ENCODE measurements around the gene SLC4A3. TPM values are rescaled to one million over a fixed set of nuclear protein-coding genes. Genes with fewer than 3 reads are reported as not detected.

The SLC4A3 gene
- total and polyA plus RNA-seq, 2 of the 13 experiments (the other 11 are each of a cell fraction or from before 2014, with no cell fraction given): 0.18 to 0.95 TPM

DNA sequence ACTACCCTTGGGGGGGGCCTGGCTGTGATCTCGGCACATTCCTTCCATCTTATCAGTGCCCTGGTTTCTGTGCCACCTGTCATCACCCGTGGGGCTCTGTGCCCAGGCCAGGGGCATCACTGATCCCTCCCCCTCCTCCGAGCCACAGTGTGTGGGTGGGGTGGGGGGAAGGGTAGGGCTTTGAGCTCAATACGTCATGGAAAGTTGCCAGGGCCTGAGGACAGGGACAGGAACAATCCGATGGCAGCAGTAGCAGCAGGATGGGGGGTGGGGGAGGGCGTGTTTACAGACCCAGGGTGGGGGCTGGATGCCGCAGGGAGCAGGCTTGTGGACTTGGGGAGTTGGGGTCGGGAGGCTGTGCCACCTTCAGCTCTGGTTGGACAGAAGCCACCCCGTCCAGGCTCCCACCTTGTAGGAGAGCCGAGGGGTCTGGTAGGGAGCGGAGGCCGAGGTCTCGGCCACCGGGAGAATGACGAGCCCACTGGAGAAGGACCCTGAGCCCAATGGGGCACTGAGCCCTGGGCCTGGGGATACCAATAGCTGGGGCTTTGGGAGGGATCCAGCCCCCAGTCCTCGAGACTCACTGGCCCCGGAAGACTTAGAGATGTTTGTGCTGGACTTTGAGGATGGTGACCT lies 3.5 kb downstream of the SLC4A3 start:
- H3K4me1 ChIP-seq (ENCODE audit: insufficient read depth, low read length): peaks cover 44% of the 10 kb centered on the region
- in situ Hi-C loops (cut with HindIII; ENCODE audit: extremely low pct_ligation_motif_present, low pct_unique_long_range_greater_than_20kb): no loop called here
- H3K27me3 ChIP-seq (ENCODE audit: control insufficient read depth in 1 of 2, insufficient read depth in 2 of 2, low read length in 2 of 2): peaks cover 27 to 93% of the 10 kb centered on the region in 2 experiments; a peak in 4 of 5 replicates
- H3K9ac ChIP-seq (ENCODE audit: insufficient read depth, low read depth, low read length): no peak overlapping the region
- 0 out of 2 replicates have a peak overlapping the region, but pooled peaks have one; percentile 9 for H3K4me2 ChIP-seq (ENCODE audit: low read depth, low read length)
- FAIRE-seq (no peak), DNase-seq (ENCODE audit: low spot score) (no peak), ATAC-seq (no peak)
- no peak overlapping the region for H2AFZ ChIP-seq (ENCODE audit: low read length)
- H3K36me3 ChIP-seq (replicated peaks in 1 of 2; ENCODE audit: control insufficient read depth in 1 of 2, insufficient read depth in 2 of 2, low read length in 2 of 2): no peaks in the 10 kb centered on the region
- ChIA-PET CTCF (ENCODE audit: low intra/inter-chr PET ratio, low total read pairs) (no interaction called here), POLR2A (no interaction called here)
- no TSS peak for BruUV-seq (replicated peaks)
- no peaks in the 10 kb centered on the region for H4K20me1 ChIP-seq (ENCODE audit: insufficient read depth, low read length)
- no peaks in the 10 kb centered on the region for H3K79me2 ChIP-seq (ENCODE audit: insufficient read depth, low read length)
- H3K27ac ChIP-seq (ENCODE audit: extremely low read length, insufficient read depth, low read length): no peak overlapping the region
- no peak overlapping the region; a peak in 1 of 6 replicates for H3K4me3 ChIP-seq (replicated peaks in 1 of 3; ENCODE audit: insufficient read depth in 1 of 3, low read depth in 2 of 3, low read length in 3 of 3)
- 6% methylated on average over 11 of the region's 17 CpGs for WGBS (ENCODE audit: low lambda C conversion rate)
- intact Hi-C loops (cut with micrococcal nuclease; ENCODE audit: unreplicated experiment): no loop called here
- no peaks in the 10 kb centered on the region for H3K9me3 ChIP-seq (ENCODE audit: low read length)
- TF ChIP-seq, protein P1, sequence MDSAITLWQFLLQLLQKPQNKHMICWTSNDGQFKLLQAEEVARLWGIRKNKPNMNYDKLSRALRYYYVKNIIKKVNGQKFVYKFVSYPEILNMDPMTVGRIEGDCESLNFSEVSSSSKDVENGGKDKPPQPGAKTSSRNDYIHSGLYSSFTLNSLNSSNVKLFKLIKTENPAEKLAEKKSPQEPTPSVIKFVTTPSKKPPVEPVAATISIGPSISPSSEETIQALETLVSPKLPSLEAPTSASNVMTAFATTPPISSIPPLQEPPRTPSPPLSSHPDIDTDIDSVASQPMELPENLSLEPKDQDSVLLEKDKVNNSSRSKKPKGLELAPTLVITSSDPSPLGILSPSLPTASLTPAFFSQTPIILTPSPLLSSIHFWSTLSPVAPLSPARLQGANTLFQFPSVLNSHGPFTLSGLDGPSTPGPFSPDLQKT (CRISPR knock-in tag; IDR thresholded peaks at IDR 0.05; ENCODE audit: borderline replicate concordance): no peak
- TF ChIP-seq ZNF224 (CRISPR knock-in tag; IDR thresholded peaks at IDR 0.05) (no peak), HNF4A (CRISPR knock-in tag; IDR thresholded peaks at IDR 0.05) (no peak), ZSCAN22 (CRISPR knock-in tag; IDR thresholded peaks at IDR 0.05) (peak; percentile 79; the same call in 1 of the 2 replicates), RFX5 (IDR thresholded peaks at IDR 0.05; ENCODE audit: low read depth, low read length) (no peak), SP140L (CRISPR knock-in tag; IDR thresholded peaks at IDR 0.05; ENCODE audit: borderline replicate concordance) (no peak), GTF3A (CRISPR knock-in tag; conservative IDR thresholded peaks at IDR 0.05) (no peak), GATAD1 (CRISPR knock-in tag; IDR thresholded peaks at IDR 0.05) (no peak), HIVEP1 (CRISPR knock-in tag; IDR thresholded peaks at IDR 0.05) (no peak), HNRNPL (IDR thresholded peaks at IDR 0.05; ENCODE audit: low read depth, low read length) (peak; percentile 42; the same call in 1 of the 2 replicates), SMARCE1 (IDR thresholded peaks at IDR 0.05; ENCODE audit: borderline replicate concordance) (no peak), MTA1 (CRISPR knock-in tag; IDR thresholded peaks at IDR 0.05; ENCODE audit: borderline replicate concordance) (no peak), TAF15 (IDR thresholded peaks at IDR 0.05; ENCODE audit: low read depth, low read length, poor library complexity, severe bottlenecking) (no peak), CREB1 (IDR thresholded peaks at IDR 0.05) (peak; percentile 33; the same call in 1 of the 2 replicates), CREB1 (CRISPR knock-in tag; IDR thresholded peaks at IDR 0.05) (no peak), TGIF2 (CRISPR knock-in tag; IDR thresholded peaks at IDR 0.05) (no peak), ZUFSP (CRISPR knock-in tag; IDR thresholded peaks at IDR 0.05; ENCODE audit: borderline replicate concordance) (no peak)
- TF ChIP-seq, protein P2, sequence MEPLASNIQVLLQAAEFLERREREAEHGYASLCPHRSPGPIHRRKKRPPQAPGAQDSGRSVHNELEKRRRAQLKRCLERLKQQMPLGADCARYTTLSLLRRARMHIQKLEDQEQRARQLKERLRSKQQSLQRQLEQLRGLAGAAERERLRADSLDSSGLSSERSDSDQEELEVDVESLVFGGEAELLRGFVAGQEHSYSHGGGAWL (CRISPR knock-in tag; IDR thresholded peaks at IDR 0.05): no peak
- TF ChIP-seq, protein P3, sequence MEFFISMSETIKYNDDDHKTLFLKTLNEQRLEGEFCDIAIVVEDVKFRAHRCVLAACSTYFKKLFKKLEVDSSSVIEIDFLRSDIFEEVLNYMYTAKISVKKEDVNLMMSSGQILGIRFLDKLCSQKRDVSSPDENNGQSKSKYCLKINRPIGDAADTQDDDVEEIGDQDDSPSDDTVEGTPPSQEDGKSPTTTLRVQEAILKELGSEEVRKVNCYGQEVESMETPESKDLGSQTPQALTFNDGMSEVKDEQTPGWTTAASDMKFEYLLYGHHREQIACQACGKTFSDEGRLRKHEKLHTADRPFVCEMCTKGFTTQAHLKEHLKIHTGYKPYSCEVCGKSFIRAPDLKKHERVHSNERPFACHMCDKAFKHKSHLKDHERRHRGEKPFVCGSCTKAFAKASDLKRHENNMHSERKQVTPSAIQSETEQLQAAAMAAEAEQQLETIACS (CRISPR knock-in tag; IDR thresholded peaks at IDR 0.05): no peak
- TF ChIP-seq, protein P4, sequence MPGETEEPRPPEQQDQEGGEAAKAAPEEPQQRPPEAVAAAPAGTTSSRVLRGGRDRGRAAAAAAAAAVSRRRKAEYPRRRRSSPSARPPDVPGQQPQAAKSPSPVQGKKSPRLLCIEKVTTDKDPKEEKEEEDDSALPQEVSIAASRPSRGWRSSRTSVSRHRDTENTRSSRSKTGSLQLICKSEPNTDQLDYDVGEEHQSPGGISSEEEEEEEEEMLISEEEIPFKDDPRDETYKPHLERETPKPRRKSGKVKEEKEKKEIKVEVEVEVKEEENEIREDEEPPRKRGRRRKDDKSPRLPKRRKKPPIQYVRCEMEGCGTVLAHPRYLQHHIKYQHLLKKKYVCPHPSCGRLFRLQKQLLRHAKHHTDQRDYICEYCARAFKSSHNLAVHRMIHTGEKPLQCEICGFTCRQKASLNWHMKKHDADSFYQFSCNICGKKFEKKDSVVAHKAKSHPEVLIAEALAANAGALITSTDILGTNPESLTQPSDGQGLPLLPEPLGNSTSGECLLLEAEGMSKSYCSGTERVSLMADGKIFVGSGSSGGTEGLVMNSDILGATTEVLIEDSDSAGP (CRISPR knock-in tag; IDR thresholded peaks at IDR 0.05; ENCODE audit: borderline replicate concordance): peak; percentile 58; the same call in 1 of the 2 replicates
